Body of pancreas (tissue), 4 donors: ENCODE results near the gene AIP.

ENCODE experiments used
- POLR2A ChIP-seq, 3 donors: fragments of 450-650 bp; IDR thresholded peaks; one replicate each; pipeline ENCODE4 v1.6.1; 2016; ENCODE audit warnings: antibody characterized with exemption in 3 of 3, mild to moderate bottlenecking in 2 of 3
- TF ChIP-seq, protein P1 (sequence below), 7 experiments: fragments of 450-650 bp in 4 of 7; fragments of 200-600 bp in 3 of 7; sonication (generic) in 3 of 7; IDR thresholded peaks; one replicate each; pipeline ENCODE4 v1.5.1; 2016 to 2019; ENCODE audit warnings: antibody characterized with exemption in 7 of 7

DNA sequence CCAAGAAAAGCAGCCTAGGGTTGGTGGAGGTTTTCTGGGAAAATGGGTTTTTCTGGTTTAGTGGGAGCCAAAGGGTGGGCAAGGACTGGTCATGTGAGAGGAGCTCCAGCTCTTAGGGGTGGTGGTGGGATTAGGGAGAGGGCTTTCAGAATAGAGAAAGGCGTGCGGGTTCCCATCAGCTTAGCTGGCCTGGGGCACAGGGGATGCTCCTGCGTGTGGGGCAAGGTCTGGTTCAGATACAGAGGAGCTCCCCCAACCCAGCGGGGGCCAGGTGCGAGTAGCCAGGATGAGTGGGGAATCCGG, 14.4 kb upstream of the AIP start:
- TF ChIP-seq, protein P1, sequence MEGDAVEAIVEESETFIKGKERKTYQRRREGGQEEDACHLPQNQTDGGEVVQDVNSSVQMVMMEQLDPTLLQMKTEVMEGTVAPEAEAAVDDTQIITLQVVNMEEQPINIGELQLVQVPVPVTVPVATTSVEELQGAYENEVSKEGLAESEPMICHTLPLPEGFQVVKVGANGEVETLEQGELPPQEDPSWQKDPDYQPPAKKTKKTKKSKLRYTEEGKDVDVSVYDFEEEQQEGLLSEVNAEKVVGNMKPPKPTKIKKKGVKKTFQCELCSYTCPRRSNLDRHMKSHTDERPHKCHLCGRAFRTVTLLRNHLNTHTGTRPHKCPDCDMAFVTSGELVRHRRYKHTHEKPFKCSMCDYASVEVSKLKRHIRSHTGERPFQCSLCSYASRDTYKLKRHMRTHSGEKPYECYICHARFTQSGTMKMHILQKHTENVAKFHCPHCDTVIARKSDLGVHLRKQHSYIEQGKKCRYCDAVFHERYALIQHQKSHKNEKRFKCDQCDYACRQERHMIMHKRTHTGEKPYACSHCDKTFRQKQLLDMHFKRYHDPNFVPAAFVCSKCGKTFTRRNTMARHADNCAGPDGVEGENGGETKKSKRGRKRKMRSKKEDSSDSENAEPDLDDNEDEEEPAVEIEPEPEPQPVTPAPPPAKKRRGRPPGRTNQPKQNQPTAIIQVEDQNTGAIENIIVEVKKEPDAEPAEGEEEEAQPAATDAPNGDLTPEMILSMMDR (IDR thresholded peaks at IDR 0.05), result no peak
- TF ChIP-seq POLR2A (IDR thresholded peaks at IDR 0.05), result no peak
